GM18517 (cell line): Measurements from ENCODE around the gene IFT122.
"Not testable (repeated sequence)": the region's sequence is repeated elsewhere in the genome, so short reads cannot be mapped to it uniquely, and the experiment has no call there.

Experiments
- ATAC-seq: cut with Tn5 transposase; IDR thresholded peaks from one replicate; pipeline ENCODE4 v1.9.1; 2021; ENCODE audit warnings: mild to moderate bottlenecking, moderate library complexity; ENCODE audit not compliant: unreplicated experiment

The IFT122 gene

DNA sequence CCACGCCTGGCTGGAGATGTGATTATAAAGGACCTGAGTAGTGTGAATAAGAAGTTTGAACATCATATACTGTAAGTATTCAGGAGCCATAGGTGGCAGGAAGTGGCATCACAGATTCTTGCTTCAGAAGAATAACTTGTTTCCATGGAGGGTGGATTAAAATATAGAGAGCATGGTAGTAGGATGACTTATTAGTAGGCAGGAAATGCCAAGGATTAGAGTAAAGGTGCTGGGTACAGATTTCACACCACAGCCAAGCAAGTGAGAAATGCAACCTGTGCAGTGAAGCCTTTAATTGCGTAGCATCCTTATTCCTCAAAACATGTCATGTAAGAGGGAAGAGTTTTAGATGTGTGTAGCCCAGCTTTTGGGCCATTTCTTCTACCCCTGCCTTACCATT, 30.8 kb downstream of the IFT122 start:
- no peak for ATAC-seq

DNA sequence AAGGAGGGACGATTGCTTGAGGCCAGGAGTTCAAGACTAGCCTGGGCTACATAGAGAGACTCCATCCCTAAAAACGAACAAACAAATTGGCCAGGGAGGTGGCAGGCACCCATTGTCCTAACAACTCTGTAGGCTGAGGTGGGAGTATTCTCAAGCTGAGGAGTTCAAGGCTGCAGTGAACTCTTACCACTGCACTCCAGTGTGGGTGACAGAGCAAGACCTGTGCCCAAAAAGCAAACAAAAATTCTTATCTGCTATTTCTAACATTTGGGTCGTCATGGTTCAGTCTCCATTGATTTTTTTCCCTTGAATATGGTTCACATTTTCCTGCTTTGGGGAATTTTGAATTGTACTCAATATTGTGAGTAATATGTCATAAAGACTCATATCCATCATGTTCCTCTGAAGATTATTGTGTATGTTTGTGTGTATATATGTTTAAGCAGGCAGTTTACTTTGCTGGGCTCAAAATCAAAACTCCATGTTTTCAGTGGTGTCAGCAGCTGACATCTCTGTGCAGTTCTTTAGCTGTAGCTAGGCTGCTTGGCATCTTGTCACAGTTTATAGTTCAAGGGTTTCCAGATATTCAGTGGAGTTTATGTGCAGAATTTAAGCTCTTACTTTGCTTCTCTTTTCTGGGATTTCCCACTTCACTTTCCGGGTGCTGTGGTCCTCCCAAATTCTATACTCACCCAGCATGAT, 33.2 kb downstream of the IFT122 start:
- ATAC-seq = no peak

DNA sequence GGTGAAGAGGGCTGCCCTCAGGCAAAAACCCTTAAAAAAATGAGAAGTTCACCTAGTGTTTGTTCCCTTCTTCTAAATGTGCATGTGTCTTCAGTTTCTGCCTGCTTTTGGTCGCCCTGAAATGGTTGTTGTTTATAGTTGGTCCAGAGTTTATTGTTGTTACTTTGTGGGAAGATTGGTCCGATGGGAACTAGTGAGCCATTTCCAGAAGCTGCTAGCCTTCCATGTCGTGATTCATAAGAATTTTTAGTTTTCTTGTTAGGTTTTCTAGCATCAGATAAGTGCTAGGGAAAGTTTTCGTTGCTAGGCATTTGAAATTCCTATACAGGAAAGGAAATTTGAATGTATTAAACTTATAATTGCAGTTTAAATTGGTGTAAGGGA, 33.7 kb downstream of the IFT122 start:
- ATAC-seq = no peak

DNA sequence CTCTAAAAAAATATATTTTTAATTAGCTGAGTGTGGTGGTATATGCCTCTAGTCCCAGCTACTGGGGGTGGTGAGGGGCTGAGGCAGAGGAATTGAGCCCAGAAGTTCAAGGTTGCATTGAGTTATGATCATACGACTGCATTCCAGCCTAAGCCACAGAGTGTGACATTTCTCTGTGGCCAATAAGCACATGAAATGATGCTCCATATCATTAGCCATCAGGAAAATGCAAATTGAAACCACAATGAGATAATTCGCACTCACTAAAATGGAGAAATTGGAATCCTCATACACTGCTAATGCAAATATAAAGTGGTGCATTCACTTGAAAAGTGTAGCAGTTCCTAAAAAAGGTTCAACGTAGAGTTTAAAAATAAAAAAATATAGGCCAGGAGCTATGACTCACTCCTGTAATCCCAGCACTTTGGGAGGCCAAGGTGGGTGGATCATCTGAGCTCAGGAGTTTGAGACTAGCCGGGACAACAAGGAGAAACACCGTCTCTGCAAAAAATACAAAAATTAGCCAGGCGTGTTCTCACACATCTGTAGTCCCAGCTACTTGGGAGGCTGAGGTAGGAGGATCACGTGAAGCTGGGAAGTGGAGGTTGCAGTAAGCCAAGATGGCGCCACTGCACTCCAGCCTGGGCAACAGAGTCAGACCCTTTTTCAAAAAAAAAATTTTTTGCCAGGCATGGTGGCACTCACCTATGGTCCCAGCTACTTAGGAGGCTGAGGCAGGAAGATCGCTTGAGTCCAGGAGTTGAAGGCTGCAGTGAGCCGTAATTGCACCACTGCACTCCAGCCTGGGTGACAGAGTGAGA, 35.2 kb downstream of the IFT122 start:
- no peak for ATAC-seq

DNA sequence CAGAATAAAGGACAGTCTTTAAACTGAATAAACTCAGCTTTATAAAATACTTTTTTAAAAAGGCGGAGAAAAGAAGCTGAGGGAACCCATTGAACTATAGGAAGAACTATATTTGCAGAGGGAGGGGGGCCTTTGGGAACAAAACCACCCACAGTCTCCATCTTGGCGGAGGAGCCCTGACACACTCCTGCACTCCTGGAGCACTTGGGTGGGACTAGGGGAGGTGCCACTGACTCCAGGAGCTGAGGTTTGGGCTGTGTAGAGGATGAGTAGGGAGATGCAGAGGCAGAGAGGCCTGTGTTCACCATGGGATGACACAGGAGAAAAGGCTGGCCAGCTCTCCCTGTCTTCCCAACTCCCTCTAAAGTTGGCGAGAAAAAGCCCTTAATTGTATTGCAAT, 35.8 kb downstream of the IFT122 start:
- ATAC-seq = no peak

DNA sequence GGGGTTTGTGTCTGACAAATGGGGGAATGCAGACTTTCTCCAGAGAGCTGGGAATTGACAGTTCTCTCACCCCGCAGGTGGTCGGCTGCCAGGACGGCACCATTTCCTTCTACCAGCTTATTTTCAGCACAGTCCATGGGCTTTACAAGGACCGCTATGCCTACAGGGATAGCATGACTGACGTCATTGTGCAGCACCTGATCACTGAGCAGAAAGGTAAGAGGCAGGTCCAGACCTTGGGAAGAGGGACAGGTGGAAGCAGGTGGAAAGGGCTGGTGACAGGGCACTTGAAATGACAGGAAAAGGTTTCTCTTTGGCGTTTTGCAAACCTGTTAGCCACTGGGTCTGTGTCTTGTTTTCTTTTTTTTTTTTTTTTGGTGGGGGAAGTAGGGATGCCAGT, 36.6 kb downstream of the IFT122 start:
- ATAC-seq = no peak

DNA sequence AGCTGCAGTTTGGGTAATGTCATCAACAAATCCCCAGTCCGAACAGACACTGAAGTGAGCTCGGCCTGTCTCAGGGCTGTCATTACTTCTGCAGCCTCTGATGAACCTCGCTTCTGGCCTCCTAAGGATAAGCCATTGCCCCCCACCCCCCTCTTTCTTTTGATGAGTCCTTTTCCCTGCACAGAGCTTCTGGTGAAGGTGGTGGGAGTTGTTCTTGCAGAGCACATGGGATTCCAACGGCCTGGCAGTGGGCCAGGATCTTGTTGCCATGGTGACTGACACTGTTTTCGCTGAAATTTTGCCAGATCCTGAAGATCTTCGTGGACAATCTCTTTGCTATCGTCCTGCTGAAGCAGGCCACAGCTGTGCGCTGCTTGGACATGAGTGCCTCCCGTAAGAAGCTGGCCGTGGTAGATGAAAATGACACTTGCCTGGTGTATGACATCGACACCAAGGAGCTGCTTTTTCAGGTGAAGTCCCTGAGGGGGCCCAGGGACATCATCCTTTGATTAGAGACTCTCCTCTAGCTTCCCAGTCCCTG, 41.3 kb downstream of the IFT122 start:
- not testable (repeated sequence) for ATAC-seq

DNA sequence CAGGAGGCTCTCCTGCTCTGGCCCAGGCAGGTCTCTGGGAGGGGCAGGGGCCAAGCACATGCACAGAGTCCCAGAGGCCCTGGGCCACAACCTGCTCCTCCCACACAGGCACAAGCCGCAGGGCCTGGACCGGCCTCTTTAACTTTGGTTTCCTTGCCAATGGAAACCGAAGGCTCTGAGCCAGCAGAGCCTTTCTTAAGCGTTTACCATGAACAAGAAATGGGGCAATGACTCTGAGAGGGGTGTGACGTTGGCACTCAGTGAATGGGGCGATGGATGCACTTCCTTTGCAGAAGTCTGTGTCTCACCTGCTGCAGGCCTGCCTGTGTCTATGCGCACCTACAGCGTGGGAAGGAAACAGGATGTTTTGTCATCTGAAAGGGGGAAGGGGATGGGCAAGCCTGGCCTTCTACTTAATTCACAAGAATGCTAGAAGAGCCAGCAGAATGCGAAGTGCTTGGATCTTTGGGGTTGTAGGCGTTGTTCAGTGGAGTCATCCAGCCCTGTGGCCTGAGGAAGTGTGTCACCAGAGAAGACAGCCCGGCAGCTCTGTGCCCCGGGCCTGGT, 41.8 kb downstream of the IFT122 start:
- ATAC-seq = no peak

DNA sequence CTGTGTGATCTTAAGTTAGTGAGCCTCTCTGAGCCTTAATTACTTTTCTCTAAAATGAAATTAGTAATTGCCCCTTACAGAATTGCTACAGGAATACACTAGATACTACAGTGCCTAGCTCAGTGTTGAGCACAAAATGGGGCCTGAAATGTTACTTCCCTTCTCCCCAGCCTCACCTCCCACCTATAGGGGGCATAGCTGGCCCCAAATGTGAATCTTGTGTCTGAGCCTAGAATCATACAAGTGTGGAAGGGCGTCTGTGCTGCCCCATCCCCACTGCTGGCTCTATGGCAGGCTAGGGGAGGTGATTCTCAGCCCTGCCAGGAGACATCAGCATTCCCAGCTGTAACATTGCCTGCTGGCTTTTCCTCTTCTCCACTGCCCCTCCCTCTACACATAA, 42.7 kb downstream of the IFT122 start:
- no peak for ATAC-seq

DNA sequence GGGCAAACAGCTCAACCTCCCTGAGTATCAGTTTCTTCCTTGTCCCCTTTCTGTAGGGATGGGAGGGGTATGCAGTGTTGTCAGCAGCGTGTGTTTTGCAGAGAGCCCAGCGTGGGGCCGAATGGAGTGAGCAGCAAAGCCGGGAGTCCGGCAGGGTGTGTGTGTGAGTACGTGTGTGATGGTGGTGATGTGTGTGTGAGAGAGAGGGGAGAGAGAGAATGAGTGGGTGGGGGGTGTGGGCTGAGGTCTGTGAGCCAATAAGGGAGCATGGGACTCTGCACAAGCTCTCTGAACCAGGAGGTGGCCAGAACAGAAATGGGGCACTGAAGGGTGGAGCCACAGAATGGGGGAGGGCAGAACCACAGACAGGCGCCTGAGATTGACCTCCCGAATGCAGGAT, 43.8 kb downstream of the IFT122 start:
- ATAC-seq = no peak

DNA sequence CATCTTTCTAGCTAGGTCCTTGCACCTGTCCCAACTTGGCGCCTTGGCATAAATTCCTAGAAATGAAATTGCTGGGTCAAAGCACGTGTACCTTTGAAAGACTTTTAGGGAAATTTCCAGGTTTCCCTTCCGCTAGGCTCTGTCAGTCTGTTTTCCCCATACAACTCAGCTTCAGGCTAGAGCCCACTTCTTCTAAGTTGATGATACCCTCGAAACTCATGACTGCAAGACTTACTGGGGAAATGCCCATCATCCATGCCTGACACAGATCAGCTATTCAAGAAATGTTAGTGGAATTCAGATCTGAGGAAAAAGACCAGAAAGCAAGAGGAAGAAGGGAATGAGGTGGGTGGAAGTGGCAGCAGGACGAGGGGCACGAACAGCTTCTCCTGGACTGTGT, 45.1 kb downstream of the IFT122 start:
- not testable (repeated sequence) for ATAC-seq

DNA sequence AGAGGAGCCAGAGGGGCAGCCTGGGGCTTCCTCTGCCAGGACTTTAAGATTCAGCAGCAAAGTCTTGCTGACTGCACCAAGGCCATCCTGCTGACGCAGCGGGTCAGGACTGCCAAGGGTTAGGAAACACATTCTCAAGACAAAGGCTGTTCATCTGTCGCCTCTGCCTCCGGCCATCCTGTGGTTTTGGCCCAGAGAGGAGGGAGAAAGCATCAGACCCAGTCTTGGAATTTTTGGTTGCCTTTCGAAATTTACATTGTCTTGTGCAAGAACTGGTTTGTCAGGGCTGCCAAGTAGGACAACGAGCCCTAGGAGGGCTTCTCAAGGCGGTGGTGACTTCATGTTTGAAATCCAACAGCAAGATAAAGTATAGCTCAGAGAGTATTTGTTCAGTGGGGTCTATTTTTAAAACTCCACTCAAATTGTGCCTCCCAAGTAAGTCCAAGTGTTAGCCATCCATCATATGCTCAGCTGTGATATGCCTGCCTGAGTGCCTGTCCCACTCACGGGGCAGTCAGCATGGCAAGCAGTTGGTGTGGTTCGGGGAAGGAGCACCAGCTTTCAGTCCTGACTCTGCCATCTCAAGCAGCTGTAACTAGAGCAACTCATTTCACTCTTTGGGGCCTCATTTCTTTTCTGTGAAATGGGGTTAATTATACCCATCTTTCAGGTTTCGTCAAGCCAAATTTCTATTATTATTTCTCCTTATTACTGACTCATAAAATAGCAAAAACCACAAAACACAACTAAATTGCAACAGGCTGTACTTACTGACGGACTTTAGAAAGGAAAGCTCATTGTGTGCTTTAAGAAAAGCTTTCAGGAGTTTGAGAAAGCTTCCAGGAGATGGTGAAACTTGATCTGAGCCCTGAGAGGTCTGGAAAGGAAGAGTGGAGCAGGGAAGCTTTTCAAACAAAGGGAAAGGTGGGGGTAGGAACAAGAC, 46.0 kb downstream of the IFT122 start:
- no peak for ATAC-seq

DNA sequence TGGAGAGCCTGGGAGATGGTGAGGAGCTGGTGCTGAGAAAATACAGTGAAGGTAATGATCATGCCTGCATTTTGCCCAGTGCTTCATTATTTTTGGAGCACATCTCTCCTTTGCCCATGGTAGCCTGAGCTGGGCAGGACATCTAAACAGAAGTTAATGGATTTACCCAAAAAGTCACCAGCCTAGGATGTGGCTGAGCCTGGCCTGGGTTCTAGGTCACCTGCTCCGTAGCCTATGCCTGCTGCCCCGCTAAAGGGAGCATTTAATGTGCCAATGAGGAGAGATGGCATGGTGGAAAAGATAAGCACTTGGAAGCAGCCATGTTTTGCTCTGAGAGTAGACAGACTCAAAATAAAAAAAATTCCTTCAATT, 46.6 kb downstream of the IFT122 start:
- no peak for ATAC-seq

DNA sequence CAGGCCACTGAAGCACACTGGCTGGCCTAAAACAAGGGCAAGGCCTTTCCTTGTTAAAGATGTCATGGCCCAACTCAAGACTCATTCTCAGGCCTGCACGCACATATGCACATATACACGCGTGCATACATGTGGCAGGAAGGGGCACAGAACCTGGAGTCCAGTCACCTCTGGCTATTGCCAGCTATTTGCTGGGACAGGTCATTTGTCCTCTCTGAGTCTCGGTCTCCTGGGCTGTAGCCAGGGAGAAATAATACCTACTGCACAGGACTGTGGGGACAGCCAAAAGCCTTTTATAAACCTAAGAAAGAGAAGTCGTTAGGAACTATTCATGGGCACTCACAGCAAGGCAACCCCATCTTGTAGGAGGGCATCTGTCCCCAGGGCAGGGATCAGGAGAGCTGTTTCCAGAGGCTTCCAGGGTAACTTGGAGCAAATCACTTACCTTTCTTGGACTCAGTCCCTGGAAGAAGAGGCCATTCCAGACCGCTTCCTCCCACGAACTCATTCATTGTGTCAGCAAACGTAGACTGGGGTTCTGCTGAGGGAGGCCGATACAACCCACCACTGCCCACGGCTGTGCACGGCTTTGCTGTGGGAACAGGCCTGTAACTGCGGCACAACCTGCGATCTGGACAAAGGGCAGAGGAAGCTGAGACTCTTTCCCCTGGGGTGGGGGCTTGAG, 47.3 kb downstream of the IFT122 start:
- ATAC-seq = no peak

DNA sequence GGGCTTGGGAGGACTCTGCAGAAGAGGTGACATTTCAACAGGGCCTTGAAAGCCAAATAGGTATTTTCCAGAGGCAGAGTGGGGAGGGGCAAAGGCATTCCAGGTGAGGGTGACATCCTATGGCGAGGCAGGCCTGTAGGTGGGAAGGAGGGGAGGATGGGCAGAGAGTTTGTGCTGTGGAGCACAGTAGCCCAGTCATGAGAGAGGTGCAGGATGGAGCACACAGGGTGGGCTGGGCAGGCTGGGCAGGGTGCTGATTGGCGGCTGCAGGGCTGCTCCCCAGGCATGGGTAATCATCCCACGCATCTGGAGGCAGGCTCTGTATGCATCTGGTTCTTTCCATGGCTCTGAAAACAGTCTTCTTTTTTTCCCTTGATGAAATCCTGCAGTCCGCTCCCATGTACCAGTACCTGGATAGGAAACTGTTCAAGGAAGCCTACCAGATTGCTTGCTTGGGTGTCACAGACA, 47.9 kb downstream of the IFT122 start:
- ATAC-seq = not testable (repeated sequence)

DNA sequence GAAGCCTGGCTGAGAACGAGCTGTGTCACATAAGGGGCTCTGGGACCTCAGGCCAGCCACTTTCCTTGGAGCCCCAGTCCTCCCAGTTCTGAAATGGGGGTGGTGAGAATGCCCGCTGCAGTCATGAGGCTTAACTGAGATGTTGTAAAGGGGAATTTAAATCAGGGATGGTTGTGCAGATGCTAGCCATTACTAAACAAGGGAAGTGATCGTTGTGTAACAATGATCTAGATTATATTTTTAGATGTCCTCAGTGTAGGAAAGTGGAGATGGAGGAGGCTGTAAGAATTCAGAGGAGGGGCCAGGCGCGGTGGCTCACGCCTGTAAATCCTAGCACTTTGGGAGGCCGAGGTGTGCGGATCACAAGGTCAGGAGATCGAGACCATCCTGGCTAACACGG, 49.2 kb downstream of the IFT122 start:
- ATAC-seq = not testable (repeated sequence)

DNA sequence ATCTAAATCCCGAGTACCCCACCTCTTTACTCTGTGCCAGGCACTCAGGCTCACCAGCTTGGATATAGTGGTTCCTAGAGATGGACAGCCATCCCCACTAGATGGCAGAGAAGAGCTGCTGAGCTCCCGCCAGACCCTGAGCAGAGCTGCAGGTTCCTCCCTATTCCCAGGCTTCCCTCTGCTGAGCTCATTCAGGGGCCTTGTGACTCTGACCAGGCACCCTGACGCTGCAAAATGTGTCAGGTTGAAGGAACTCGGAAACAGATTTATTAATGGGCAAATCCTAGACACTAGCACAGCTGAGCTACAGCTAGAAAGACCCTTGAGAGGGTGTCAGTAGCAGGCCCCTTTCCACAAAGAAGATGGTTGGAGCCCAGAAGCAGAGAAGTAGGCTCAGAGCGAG, 50.2 kb downstream of the IFT122 start:
- peak; percentile 77 for ATAC-seq

DNA sequence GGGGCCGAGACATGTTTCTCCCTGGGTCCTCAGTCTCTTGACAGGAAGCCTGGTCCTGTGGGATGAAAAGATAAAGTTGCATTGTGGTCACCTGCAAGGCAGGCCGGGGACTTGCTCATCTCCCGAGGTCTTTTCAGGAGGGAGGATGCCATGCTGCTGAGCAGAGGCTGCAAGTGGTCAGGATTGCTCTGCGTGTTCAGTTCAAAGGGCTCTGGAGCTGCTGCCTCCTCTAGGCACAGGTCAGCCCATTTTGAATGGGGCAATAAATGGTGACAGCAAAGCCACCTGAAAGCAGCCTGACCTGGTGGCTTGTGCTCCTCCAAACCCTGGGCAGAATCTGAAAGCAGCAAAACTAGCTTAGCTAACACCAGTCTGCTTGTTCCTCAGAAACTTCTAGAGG, 51.1 kb downstream of the IFT122 start:
- not testable (repeated sequence) for ATAC-seq

DNA sequence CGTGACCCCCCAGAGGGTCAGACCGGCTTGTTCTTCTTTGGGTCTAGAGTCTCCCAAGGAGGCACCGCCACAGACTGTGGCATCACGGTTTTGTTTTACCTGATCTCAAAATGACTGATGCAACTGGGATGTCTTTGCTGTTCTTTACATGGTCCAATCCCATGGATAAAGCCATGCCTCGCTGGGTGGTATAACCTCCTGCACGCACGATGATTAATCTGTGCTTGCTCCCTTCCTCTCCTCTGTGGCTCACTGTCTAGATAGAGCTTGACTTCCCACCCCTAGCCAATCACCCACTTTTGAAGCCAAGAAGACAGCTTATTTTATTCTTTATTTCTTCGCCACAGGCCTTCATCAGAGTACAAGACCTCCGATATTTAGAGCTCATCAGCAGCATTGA, 51.8 kb downstream of the IFT122 start:
- no peak for ATAC-seq

DNA sequence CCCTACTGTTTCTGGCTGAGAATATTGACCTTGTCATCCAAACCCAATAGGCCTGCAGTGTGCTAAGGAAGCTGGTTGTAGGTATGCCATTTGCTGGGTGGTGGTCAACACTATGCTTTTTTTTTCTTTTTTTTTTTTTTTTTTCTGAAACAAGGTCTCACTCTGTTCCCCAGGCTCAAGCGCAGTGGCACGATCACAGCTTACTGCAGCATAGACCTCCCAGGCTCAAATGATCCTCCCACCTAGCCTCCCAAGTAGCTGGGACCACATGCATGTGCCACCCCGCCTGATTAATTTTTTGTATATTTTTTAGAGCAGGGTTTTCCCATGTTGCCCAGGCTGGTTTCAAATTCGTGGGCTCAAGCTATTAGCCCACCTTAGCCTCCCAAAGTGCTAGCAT, 52.7 kb downstream of the IFT122 start:
- ATAC-seq = no peak
